ENCODE results near the gene BMP5.

BMP5 gene

GRCh38 chr6:55826941-55827340 is 48.4 kb downstream of the BMP5 start:
- TF ChIP-seq, protein P1, sequence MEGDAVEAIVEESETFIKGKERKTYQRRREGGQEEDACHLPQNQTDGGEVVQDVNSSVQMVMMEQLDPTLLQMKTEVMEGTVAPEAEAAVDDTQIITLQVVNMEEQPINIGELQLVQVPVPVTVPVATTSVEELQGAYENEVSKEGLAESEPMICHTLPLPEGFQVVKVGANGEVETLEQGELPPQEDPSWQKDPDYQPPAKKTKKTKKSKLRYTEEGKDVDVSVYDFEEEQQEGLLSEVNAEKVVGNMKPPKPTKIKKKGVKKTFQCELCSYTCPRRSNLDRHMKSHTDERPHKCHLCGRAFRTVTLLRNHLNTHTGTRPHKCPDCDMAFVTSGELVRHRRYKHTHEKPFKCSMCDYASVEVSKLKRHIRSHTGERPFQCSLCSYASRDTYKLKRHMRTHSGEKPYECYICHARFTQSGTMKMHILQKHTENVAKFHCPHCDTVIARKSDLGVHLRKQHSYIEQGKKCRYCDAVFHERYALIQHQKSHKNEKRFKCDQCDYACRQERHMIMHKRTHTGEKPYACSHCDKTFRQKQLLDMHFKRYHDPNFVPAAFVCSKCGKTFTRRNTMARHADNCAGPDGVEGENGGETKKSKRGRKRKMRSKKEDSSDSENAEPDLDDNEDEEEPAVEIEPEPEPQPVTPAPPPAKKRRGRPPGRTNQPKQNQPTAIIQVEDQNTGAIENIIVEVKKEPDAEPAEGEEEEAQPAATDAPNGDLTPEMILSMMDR (IDR thresholded peaks at IDR 0.05; ENCODE audit: low read depth, low read length) = no peak
- H3K4me3 ChIP-seq (ENCODE audit: low read depth, low read length) = no peak overlapping the region

DNA sequence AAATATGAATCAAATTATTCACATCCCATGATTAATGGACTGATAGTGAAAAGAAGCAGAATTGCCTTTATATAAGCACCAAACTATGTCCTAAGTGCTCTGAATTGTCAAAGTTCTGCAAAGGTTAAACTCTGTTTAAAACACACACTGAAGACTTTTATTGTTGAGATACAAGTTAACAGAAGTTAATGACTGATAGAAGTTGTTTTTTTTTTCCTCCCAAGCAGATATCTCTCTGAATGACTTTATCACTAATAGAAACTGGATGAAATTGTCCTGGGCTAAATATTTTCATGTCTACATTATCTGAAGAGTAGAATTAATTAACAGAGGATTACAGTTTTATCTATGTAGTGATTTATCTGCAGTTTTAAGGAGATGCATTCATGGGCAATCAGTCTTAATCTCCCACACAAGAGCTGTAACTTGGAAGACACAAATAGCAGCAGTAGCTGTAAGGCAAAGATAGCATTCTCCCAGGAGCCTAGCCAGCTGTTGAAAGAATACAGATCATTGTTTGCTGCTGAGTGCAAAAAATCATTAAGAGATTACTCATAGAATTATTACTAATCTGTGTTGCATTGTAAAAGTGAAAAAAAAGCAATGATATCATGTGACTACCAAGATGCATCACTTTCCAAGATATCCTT is 49.9 kb downstream of the BMP5 start:
- TF ChIP-seq, protein P1 (IDR thresholded peaks at IDR 0.05; ENCODE audit: low read depth, low read length) = no peak
- H3K4me3 ChIP-seq (ENCODE audit: low read depth, low read length) = no peak overlapping the region

GRCh38 chr6:55822815-55823214 is 52.6 kb downstream of the BMP5 start:
- H3K4me3 ChIP-seq (ENCODE audit: low read depth, low read length) = no peak overlapping the region
- TF ChIP-seq, protein P1 (IDR thresholded peaks at IDR 0.05; ENCODE audit: low read depth, low read length) = no peak

DNA sequence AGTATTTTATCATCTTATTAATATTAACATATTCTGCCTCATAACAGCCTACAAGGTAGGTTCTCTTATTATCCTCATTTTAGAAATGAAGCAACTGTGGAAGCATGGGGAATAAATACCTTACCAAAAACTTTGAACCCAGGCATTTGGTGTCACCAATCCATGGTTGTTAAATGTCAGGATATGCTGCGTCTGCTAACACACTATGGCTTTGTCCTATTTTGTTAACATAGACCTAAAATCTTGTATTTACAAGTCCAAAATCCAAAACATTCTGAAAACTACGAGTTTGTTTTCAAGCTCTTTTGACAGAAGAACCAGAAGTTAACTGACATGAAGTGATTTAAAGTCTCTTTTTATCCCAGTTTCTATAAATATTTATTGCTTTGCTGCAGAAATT is 53.4 kb downstream of the BMP5 start:
- no peak overlapping the region for H3K4me3 ChIP-seq (ENCODE audit: low read depth, low read length)
- TF ChIP-seq, protein P1 (IDR thresholded peaks at IDR 0.05; ENCODE audit: low read depth, low read length) = no peak

DNA sequence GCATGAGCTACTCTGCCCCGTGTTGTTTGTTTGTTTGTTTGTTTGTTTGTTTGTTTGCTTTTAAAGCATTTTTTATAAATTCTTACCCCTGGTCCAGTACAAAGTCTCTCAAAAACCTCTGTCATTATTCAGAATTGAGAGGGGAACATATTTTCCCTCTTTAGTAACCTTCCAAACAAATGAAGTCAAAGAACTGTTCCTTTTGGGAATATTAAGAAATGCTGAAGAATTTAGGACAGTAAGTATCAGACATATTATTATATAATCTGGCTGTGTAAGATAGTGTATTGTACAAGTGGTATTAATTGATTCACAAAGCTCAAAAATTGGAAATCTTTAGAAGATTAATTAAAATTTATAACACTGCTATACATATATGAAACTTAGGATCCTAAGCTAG is 54.7 kb downstream of the BMP5 start:
- no peak overlapping the region for H3K4me3 ChIP-seq (ENCODE audit: low read depth, low read length)
- TF ChIP-seq, protein P1 (IDR thresholded peaks at IDR 0.05; ENCODE audit: low read depth, low read length) = no peak

DNA sequence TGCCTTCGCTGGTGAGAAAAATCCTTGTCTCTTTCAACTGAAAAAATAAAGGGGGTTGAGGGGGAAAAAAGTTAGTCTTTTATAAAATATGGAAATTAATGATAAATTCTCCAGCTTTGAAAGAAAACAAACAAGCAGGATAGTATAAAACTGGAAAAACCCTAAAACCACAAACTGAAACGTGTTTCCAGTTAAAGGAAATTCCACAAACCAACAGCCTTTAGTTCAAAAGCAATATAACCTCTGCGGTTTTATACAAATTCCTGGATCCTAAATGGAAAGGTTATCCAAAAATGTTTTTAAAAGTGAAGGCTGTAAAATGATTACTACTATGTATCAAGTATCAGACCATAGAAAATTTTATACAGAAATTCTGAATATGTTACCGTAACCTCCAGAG is 55.6 kb downstream of the BMP5 start:
- TF ChIP-seq, protein P1 (IDR thresholded peaks at IDR 0.05; ENCODE audit: low read depth, low read length) = no peak
- no peak overlapping the region for H3K4me3 ChIP-seq (ENCODE audit: low read depth, low read length)

- TF ChIP-seq, protein P1 (IDR thresholded peaks at IDR 0.05; ENCODE audit: low read depth, low read length) = no peak
- H3K4me3 ChIP-seq (ENCODE audit: low read depth, low read length) = no peak overlapping the region
Measured at GRCh38 chr6:55818482-55818881, 56.9 kb downstream of the BMP5 start.

Measured in WI38 (cell line).